Fibroblast of skin of right quadriceps (primary cell): Measurements from ENCODE around the gene RNASE1.
"Not testable (repeated sequence)": the region's sequence is repeated elsewhere in the genome, so short reads cannot be mapped to it uniquely, and the experiment has no call there.

Source experiments
- DNase-seq: peaks from one replicate; pipeline ENCODE4 v3.0.0-alpha.2; 2013

RNASE1 gene

DNA sequence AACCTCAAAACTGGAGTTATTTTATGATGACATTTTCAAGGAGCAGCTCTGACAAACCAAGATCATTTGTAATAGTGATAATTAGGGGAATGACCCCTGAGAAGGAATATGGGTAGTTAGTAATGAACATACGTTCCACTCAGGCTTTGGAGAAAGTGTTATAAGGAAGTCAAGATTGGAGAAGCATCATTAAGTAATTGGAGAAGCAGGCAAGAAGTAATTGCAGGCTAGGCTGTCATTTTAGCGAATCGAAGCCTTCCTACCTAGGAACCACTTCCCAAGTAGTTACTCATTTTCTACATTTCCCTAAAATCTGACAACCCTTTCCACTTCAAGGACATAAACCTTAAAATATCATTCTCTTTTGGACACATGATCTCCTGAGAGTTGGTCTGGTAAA, 33.2 kb downstream of the RNASE1 start:
- DNase-seq = no peak

DNA sequence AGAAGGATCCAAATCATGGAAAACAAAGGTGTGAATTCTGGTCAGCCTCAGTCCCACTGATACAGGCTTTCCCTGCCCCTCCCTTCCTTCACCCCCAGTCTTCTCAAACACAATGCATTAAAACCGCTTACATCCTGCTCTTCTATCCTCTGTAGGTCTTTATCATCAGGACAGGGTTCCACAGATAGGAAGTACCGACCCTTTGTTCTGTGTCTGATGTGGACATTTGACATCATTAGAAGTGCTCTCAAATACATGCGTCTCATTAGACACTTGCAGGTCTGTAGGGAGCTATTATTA, 34.1 kb downstream of the RNASE1 start:
- DNase-seq = no peak

DNA sequence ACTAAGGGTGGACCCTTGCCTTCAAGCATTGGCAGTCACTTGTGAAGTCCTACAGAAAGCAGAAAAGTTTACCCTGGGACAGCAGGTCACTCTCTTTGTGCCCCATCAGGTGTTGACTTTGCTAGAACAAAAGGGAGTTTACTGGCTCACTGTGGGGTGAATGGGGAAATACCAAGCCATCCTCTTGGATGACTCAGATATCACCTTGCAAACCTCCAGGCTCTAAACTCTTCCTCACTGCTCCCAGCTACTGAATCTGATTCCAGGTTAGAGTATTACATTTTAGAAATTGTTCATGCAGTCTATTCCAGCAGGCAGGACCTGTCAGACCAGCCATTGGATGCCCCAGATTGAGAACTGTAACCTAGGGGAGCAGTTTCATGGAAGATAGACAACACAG, 41.7 kb downstream of the RNASE1 start:
- no peak for DNase-seq

DNA sequence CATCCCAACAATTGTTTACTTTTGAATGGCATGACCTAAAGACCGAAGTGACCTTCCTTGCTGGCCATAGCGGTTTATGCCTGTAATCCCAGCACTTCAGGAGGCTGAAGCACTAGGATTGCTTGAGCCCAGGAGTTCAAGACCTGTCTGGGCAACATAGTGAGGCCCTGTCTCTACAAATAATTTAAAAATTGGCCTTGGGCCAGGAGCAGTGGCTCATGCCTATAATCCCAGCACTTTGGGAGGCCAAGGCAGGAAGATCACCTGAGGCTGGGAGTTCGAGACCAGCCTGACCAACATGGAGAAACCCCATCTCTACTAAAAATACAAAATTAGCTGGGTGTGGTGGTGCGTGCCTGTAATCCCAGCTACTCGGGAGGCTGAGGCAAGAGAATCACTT, 43.2 kb downstream of the RNASE1 start:
- DNase-seq = not testable (repeated sequence)

DNA sequence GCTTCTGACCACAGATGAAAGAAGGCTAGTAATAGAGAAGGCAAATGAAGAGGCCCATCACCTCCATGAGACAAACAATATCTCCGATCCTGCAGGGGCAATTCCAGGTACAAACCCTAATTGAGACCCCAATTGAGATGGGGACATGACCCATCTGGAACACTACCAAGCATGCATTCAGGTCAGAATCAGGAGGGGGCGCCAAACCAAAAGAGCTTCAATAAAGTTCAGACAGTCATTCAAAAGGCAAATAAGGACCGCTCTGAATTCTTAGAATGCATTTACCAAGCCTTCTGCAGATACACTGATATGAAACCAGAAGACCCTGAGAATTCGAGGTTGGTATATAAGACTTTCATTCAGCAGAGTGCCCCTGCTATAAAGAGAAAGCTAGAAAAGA, 44.7 kb downstream of the RNASE1 start:
- no peak for DNase-seq

DNA sequence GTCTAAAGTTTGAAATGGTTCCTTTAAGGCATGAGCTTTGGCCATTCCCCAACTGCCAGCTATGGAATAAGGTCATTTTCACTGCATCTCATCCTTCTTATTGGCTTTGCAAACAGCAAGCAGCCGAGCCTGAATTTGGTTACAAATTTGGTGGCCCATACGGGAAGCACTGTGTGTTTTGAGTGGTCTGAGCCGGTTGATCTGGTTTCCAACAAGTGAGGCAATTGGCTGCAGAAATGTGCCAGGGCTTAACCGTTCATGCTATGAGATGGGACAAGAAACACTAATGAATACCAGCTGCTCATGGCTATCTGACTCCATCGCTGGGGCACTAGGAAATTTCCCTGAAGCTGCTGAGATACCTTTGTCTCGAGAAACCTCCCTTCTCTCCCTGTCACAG, 47.6 kb downstream of the RNASE1 start:
- DNase-seq = no peak

DNA sequence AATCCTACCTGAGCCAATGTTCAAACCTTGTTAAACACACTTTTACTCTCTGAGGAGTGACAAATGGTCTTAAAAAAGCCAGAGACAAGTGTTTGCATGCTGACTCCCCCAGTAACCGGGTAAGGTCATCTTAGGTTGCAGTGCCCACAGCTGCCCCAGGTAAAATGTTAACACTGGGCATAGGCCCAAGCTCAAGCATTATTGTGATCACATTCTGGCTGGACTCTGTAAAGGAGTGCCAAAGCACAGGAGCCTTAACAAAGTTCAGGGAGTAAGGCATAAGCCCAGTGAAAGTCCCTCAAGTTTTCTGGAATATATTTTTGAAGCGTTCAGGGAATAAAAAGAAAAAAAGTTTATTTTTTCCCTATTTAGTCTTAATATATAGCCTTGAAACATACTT, 48.3 kb downstream of the RNASE1 start:
- no peak for DNase-seq

DNA sequence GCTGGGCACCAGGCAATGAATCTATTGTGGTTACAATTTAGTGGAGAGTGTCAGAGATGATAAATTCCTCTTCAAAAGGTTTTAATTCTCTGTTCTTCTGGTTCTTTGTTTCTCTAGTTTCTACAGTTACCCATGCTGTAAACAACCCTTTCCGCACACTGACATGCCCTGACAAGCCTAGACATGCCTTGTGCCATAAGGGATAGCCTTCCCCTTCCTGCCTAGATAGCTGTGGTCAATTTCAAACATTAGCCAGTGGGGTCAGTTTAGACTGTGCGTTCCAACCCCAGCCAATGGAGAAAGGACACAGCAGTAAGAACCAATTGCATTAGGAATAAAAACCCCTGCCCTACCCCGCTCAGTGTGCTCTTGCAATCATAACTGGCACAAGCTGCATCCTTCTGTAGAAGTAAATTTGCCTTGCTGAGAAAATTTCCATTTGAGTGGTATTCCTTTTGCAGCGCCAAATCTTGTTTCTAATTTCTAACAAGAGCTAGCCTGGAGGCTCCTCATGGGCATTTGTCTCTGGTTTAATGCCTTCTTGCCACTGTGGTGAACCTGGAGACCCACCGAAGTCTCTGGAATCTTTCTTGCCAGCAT, 50.6 kb downstream of the RNASE1 start:
- no peak for DNase-seq
